ENCODE results near the gene PRKAG2.

DNA sequence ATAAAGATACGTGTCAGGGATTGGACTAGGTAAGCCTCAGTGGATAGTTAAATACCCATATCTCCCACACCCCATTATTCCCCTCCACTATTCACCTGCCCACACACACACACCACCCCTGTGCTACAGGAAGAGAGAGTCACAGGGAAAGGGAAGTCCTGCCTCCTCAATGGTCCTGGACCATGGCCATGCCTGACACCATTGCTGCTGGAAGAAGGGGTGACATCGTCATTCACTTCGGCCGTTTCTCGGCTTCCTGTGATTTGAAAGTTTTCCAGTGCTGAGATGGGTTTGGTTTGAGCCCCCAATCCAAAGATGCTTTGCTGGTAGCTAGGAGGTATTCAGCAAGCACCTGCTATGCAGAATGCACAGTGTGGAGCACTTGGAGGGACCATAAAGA lies 18.5 kb downstream of the PRKAG2 start:
- TF ChIP-seq, protein P1, sequence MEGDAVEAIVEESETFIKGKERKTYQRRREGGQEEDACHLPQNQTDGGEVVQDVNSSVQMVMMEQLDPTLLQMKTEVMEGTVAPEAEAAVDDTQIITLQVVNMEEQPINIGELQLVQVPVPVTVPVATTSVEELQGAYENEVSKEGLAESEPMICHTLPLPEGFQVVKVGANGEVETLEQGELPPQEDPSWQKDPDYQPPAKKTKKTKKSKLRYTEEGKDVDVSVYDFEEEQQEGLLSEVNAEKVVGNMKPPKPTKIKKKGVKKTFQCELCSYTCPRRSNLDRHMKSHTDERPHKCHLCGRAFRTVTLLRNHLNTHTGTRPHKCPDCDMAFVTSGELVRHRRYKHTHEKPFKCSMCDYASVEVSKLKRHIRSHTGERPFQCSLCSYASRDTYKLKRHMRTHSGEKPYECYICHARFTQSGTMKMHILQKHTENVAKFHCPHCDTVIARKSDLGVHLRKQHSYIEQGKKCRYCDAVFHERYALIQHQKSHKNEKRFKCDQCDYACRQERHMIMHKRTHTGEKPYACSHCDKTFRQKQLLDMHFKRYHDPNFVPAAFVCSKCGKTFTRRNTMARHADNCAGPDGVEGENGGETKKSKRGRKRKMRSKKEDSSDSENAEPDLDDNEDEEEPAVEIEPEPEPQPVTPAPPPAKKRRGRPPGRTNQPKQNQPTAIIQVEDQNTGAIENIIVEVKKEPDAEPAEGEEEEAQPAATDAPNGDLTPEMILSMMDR (IDR thresholded peaks at IDR 0.05; ENCODE audit: low read depth, low read length), result no peak
- TF ChIP-seq EZH2phosphoT487 (IDR thresholded peaks at IDR 0.05; ENCODE audit: low read depth), result no peak
